Measurements from ENCODE around the gene ERLIN1. TPM values are rescaled to one million over a fixed set of nuclear protein-coding genes. Genes with fewer than 3 reads are reported as not detected.

Gene ERLIN1
- total RNA-seq, 2 donors from 2014 or later: 50.0 to 58.4 TPM

DNA sequence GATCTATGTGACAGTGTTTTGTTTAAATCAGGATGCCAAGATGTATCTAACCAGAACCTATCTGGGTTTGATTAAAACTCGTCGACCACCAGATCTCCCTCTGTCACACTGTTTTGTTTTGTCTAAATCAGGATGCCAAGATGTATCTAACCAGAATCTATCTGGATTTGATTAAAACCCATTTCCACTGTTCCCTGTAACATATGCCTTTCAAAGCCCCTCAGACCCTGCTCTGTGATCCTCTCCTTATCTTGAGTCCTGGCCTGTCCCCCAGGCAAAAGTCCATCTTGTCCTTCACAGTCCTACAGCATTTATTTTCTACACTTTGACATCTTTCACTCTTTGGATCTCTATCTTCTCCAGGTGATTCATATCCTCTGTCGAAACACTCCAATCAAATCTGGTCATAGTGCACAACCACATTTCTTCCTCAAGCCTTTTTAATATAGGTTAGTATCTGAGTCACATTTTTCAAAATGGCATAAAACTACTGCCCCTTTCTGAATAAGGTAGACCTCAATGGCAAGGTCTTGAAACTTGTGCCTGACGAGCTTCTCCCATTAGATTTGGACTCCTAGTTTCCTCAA is 32.5 kb downstream of the ERLIN1 start:
- no peak for DNase-seq
- H3K4me1 ChIP-seq: no peaks in the 10 kb centered on the region
- intact Hi-C loops (cut with DNase I): no loop called here
- no peaks in the 10 kb centered on the region for H3K9me3 ChIP-seq
- no peak overlapping the region for H3K27ac ChIP-seq
- no peak overlapping the region for H3K9ac ChIP-seq (ENCODE audit: low read depth in 2 of 2, low read length in 2 of 2)
- peaks cover 15% of the 10 kb centered on the region for H3K36me3 ChIP-seq
- H3K27me3 ChIP-seq: no peaks in the 10 kb centered on the region
- H3K4me3 ChIP-seq: no peak overlapping the region
- TF ChIP-seq, protein P1, sequence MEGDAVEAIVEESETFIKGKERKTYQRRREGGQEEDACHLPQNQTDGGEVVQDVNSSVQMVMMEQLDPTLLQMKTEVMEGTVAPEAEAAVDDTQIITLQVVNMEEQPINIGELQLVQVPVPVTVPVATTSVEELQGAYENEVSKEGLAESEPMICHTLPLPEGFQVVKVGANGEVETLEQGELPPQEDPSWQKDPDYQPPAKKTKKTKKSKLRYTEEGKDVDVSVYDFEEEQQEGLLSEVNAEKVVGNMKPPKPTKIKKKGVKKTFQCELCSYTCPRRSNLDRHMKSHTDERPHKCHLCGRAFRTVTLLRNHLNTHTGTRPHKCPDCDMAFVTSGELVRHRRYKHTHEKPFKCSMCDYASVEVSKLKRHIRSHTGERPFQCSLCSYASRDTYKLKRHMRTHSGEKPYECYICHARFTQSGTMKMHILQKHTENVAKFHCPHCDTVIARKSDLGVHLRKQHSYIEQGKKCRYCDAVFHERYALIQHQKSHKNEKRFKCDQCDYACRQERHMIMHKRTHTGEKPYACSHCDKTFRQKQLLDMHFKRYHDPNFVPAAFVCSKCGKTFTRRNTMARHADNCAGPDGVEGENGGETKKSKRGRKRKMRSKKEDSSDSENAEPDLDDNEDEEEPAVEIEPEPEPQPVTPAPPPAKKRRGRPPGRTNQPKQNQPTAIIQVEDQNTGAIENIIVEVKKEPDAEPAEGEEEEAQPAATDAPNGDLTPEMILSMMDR (IDR thresholded peaks at IDR 0.05): no peak

DNA sequence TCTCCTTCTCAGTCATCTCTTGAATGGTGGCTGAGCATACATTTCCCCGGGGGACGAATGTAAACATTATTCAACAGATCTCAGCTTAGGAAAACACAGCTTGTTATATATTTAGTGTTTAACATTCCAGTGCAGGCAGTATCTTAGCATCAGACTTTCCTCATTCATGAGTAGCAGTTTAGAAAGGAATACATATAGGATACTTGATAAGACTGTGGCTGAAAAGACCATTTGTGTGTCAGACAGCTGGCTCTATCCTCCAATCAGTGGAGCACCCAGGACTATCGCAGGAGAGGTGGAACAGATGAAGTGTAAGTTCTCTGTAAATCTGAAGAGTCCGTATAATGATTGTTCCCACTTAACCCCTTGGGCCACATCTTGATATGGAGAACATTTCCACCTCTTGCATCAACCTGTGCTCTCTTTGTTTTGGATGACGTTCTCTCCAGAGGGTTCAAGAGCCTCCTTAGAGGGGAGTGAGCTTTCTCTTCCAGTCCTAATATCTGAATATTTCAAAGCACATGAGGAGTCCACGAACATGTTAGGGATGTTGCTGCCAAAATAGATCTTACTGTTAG is 34.0 kb downstream of the ERLIN1 start:
- no peak for DNase-seq
- TF ChIP-seq, protein P1 (IDR thresholded peaks at IDR 0.05): no peak
- H3K4me3 ChIP-seq: no peak overlapping the region
- H3K27me3 ChIP-seq: no peaks in the 10 kb centered on the region
- H3K27ac ChIP-seq: no peak overlapping the region
- H3K4me1 ChIP-seq: no peaks in the 10 kb centered on the region
- H3K36me3 ChIP-seq: peaks cover 15% of the 10 kb centered on the region
- no peaks in the 10 kb centered on the region for H3K9me3 ChIP-seq
- no peak overlapping the region for H3K9ac ChIP-seq (ENCODE audit: low read depth in 2 of 2, low read length in 2 of 2)
- intact Hi-C loops (cut with DNase I): no loop called here

DNA sequence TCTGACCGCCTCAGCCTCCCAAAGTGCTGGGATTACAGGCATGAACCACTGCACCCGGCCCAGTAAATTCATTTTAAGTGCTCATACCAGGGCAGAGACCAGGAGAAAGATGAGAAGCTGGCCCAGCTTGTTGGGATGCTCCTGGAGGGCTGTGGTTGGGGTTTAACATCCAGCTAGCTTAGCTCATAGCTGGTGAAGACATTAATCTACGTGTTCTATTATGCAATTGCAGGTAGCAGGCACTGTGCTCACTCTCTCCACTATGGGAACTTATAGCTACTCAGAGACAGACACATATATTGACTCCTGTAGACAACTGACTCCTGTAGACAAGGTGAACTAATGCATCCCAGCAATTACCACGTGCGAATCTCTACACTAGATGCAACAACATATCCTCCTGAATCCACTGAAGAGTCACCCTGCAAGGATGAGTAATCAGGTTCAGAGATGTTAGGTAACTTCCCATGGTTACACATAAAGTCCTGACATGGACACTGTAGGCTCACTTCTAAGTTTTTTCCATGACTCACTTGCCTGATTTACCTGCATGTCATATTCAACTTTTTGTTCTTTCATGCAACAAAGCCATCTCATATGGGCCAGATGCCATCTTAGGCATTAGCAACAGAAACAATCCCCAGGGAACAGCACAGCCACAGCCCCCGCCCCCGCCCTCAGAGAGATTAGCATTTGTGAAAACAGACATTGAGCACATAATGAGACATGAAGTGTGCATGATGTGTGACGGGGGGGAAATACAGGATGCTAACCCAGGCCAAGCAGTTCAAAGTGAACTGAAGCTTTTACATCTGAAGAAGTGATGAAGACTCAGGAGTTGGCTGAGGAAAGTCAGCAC is 37.2 kb downstream of the ERLIN1 start:
- Histone ChIP-seq H3K9ac (ENCODE audit: low read depth in 2 of 2, low read length in 2 of 2) (no peak overlapping the region), H3K27me3 (no peaks in the 10 kb centered on the region), H3K4me3 (no peak overlapping the region), H3K9me3 (no peaks in the 10 kb centered on the region), H3K36me3 (no peaks in the 10 kb centered on the region), H3K27ac (no peak overlapping the region), H3K4me1 (no peaks in the 10 kb centered on the region)
- DNase-seq: no peak
- intact Hi-C loops (cut with DNase I): no loop called here
- TF ChIP-seq, protein P1 (IDR thresholded peaks at IDR 0.05): no peak

GRCh38 chr10:100146875-100147650 is 38.8 kb downstream of the ERLIN1 start:
- H3K9ac ChIP-seq (ENCODE audit: low read depth in 2 of 2, low read length in 2 of 2): no peak overlapping the region
- H3K36me3 ChIP-seq: no peaks in the 10 kb centered on the region
- no peaks in the 10 kb centered on the region for H3K27me3 ChIP-seq
- TF ChIP-seq, protein P1 (IDR thresholded peaks at IDR 0.05): no peak
- no peak overlapping the region for H3K27ac ChIP-seq
- DNase-seq: no peak
- H3K4me1 ChIP-seq: no peaks in the 10 kb centered on the region
- no peak overlapping the region for H3K4me3 ChIP-seq
- intact Hi-C loops (cut with DNase I): no loop called here
- no peaks in the 10 kb centered on the region for H3K9me3 ChIP-seq

GRCh38 chr10:100146398-100146797 is 39.4 kb downstream of the ERLIN1 start:
- Histone ChIP-seq H3K27ac (no peak overlapping the region), H3K27me3 (no peaks in the 10 kb centered on the region), H3K9ac (ENCODE audit: low read depth in 2 of 2, low read length in 2 of 2) (no peak overlapping the region), H3K4me3 (no peak overlapping the region), H3K36me3 (no peaks in the 10 kb centered on the region), H3K9me3 (no peaks in the 10 kb centered on the region), H3K4me1 (no peaks in the 10 kb centered on the region)
- no peak for DNase-seq
- intact Hi-C loops (cut with DNase I): no loop called here
- TF ChIP-seq, protein P1 (IDR thresholded peaks at IDR 0.05): no peak
